H1 (cell line): ENCODE results near the gene ZNF70. TPM values are rescaled to one million over a fixed set of nuclear protein-coding genes. Genes with fewer than 3 reads are reported as not detected.

Source experiments
- CTCF ChIA-PET: fragments of 300-600 bp; sonication (Branson Sonifier 250); formaldehyde crosslinking; loops from one replicate; lab custom pipeline; 2021; ENCODE audit not compliant: partially characterized antibody; lab: Charles Lee
- POLR2A ChIA-PET: fragments of 300-600 bp; sonication (Branson Sonifier 250); formaldehyde crosslinking; loops from one replicate; lab custom pipeline; 2021; ENCODE audit warnings: inconsistent platforms; ENCODE audit not compliant: partially characterized antibody; lab: Charles Lee
- DNase-seq, 2 experiments: peaks; one replicate each; pipeline versions ENCODE4 v3.0.0 to v3.0.0-alpha.2; 2010 to 2022; ENCODE audit warnings: low spot score in 2 of 2, low read depth in 1 of 2, mixed read lengths in 1 of 2
- FAIRE-seq: peaks from 2 replicates; lab custom pipeline; 2011; peaks lifted over from hg19 to GRCh38; lab: Jason Lieb, UNC
- H2AFZ ChIP-seq: 2 replicates; pipeline ENCODE4 v1.8.1; 2012; ENCODE audit warnings: low read length, inconsistent platforms
- H2AK5ac ChIP-seq: 2 replicates; pipeline ENCODE4 v1.6.1; 2013; ENCODE audit warnings: low read depth, low read length
- H2BK120ac ChIP-seq: replicated peaks from 2 replicates; pipeline ENCODE3; 2013; ENCODE audit warnings: low read depth, low read length, inconsistent platforms
- H2BK12ac ChIP-seq: 2 replicates; pipeline ENCODE4 v1.6.1; 2013; ENCODE audit warnings: low read depth, low read length
- H2BK15ac ChIP-seq: 2 replicates; pipeline ENCODE4 v1.6.1; 2013; ENCODE audit warnings: low read length
- H2BK20ac ChIP-seq: 2 replicates; pipeline ENCODE4 v1.6.1; 2013; ENCODE audit warnings: low read length
- H2BK5ac ChIP-seq: 2 replicates; pipeline ENCODE4 v1.6.1; 2013; ENCODE audit warnings: low read depth, low read length
- H3K14ac ChIP-seq: 2 replicates; pipeline ENCODE4 v1.6.1; 2013; ENCODE audit warnings: inconsistent platforms; ENCODE audit not compliant: insufficient read length
- H3K18ac ChIP-seq: 2 replicates; pipeline ENCODE4 v1.6.1; 2013; ENCODE audit warnings: low read length; ENCODE audit errors: extremely low read depth
- H3K23ac ChIP-seq: 2 replicates; pipeline ENCODE4 v1.6.1; 2013; ENCODE audit warnings: inconsistent platforms; ENCODE audit not compliant: insufficient read length
- H3K23me2 ChIP-seq: 2 replicates; pipeline ENCODE4 v1.6.1; 2013; ENCODE audit warnings: low read depth, low read length
- H3K27ac ChIP-seq: 2 replicates; pipeline ENCODE4 v1.6.1; 2011; ENCODE audit warnings: low read depth, low read length, inconsistent platforms
- H3K27me3 ChIP-seq, 4 experiments: replicated peaks in 1 of 4; 1 replicate in 1 of 4; 2 replicates in 3 of 4; pipeline versions ENCODE4 v1.6.1 to v1.8.1; 2011 to 2013; ENCODE audit warnings: low read length in 3 of 4, mild to moderate bottlenecking in 3 of 4, inconsistent platforms in 2 of 4, mixed read lengths in 2 of 4, moderate library complexity in 1 of 4; ENCODE audit not compliant: control insufficient read depth in 3 of 4, insufficient read depth in 3 of 4; ENCODE audit errors: extremely low read depth in 1 of 4
- H3K36me3 ChIP-seq, 4 experiments: 2 replicates each; pipeline versions ENCODE4 v1.6.1 to v1.8.1; 2011 to 2013; ENCODE audit warnings: mild to moderate bottlenecking in 4 of 4, low read length in 3 of 4, moderate library complexity in 2 of 4, control low read depth in 1 of 4, inconsistent platforms in 1 of 4; ENCODE audit not compliant: insufficient read depth in 4 of 4, control insufficient read depth in 2 of 4
- H3K4ac ChIP-seq: replicated peaks from 2 replicates; pipeline ENCODE3; 2013; ENCODE audit warnings: low read length, low read depth, mixed read lengths, inconsistent platforms; ENCODE audit not compliant: insufficient read length
- H3K4me1 ChIP-seq, 4 experiments: replicated peaks in 1 of 4; 1 replicate in 1 of 4; 2 replicates in 3 of 4; pipeline versions ENCODE4 v1.6.1 to v1.8.1; 2011 to 2013; ENCODE audit warnings: low read length in 3 of 4, inconsistent platforms in 2 of 4, mixed read lengths in 1 of 4; ENCODE audit not compliant: insufficient read depth in 4 of 4, control insufficient read depth in 3 of 4
- H3K4me2 ChIP-seq, 2 experiments: 2 replicates each; pipeline versions ENCODE4 v1.6.1 to v1.8.1; 2011 to 2013; ENCODE audit warnings: low read depth in 2 of 2, low read length in 2 of 2, control low read depth in 1 of 2, inconsistent platforms in 1 of 2, mild to moderate bottlenecking in 1 of 2; ENCODE audit not compliant: insufficient read depth in 1 of 2
- H3K4me3 ChIP-seq, 4 experiments: fragments of 200-600, 300-600 bp in 1 of 4; sonication (generic), shearing (Covaris generic), sonication (Bioruptor Twin) in 1 of 4; 2 replicates each; pipeline versions ENCODE4 v1.5.1 to v1.8.1; 2011 to 2016; ENCODE audit warnings: low read length in 4 of 4, low read depth in 3 of 4, control low read depth in 2 of 4, inconsistent platforms in 2 of 4, mild to moderate bottlenecking in 2 of 4, mixed read lengths in 1 of 4, moderate library complexity in 1 of 4; ENCODE audit not compliant: insufficient read depth in 2 of 4; ENCODE audit errors: extremely low read depth in 1 of 4
- H3K56ac ChIP-seq: replicated peaks from 2 replicates; pipeline ENCODE3; 2013; ENCODE audit warnings: low read depth, mild to moderate bottlenecking, mixed read lengths, low read length, inconsistent platforms; ENCODE audit not compliant: insufficient read length
- H3K79me1 ChIP-seq: 2 replicates; pipeline ENCODE4 v1.6.1; 2013; ENCODE audit warnings: low read depth, low read length, control low read depth
- H3K79me2 ChIP-seq, 2 experiments: 2 replicates each; pipeline versions ENCODE4 v1.6.1 to v1.8.1; 2012 to 2013; ENCODE audit warnings: low read length in 2 of 2, mild to moderate bottlenecking in 2 of 2, inconsistent platforms in 1 of 2; ENCODE audit not compliant: insufficient read depth in 2 of 2, control insufficient read depth in 1 of 2
- H3K9ac ChIP-seq, 4 experiments: replicated peaks in 1 of 4; 1 replicate in 1 of 4; 2 replicates in 3 of 4; pipeline versions ENCODE4 v1.6.1 to v1.8.1; 2011 to 2013; ENCODE audit warnings: low read depth in 3 of 4, low read length in 3 of 4, control low read depth in 2 of 4, mild to moderate bottlenecking in 2 of 4, moderate library complexity in 2 of 4, inconsistent platforms in 1 of 4; ENCODE audit errors: extremely low read depth in 1 of 4
- H3K9me3 ChIP-seq, 2 experiments: 2 replicates each; pipeline versions ENCODE4 v1.6.1 to v1.8.1; 2012 to 2013; ENCODE audit warnings: mild to moderate bottlenecking in 2 of 2, moderate library complexity in 2 of 2, control low read depth in 1 of 2, inconsistent platforms in 1 of 2, low read depth in 1 of 2, low read length in 1 of 2, mixed read lengths in 1 of 2; ENCODE audit not compliant: insufficient read depth in 2 of 2
- H4K20me1 ChIP-seq, 2 experiments: replicated peaks in 1 of 2; 2 replicates each; pipeline versions ENCODE3 to v1.8.1; 2011 to 2013; ENCODE audit warnings: inconsistent platforms in 2 of 2, low read length in 2 of 2, mild to moderate bottlenecking in 1 of 2; ENCODE audit not compliant: insufficient read depth in 2 of 2, control insufficient read depth in 1 of 2
- H4K5ac ChIP-seq: 2 replicates; pipeline ENCODE4 v1.6.1; 2013; ENCODE audit warnings: low read length, low read depth, mixed read lengths, inconsistent platforms; ENCODE audit not compliant: insufficient read length
- H4K8ac ChIP-seq: 2 replicates; pipeline ENCODE4 v1.8.0; 2013; ENCODE audit warnings: mild to moderate bottlenecking, moderate library complexity, low read length, inconsistent platforms; ENCODE audit not compliant: insufficient read depth; ENCODE audit errors: extremely low read depth
- H4K91ac ChIP-seq: replicated peaks from 2 replicates; pipeline ENCODE3; 2013; ENCODE audit warnings: low read length, mixed read lengths, inconsistent platforms; ENCODE audit not compliant: insufficient read length
- ASH2L ChIP-seq: fragments of 200-600, 300-600 bp; sonication (generic); IDR thresholded peaks from one replicate; pipeline ENCODE4 v1.7.1; 2017; ENCODE audit warnings: low read length
- ATF2 ChIP-seq: IDR thresholded peaks from 2 replicates; pipeline ENCODE4 v1.6.1; 2012; ENCODE audit warnings: low read length, inconsistent platforms
- CBX5 ChIP-seq: fragments of 300-800, 300-1000 bp; sonication (generic); IDR thresholded peaks from 2 replicates; pipeline ENCODE4 v1.7.1; 2016; ENCODE audit warnings: antibody characterized with exemption, low read length, low read depth
- CBX8 ChIP-seq: fragments of 300-800, 300-1000 bp; sonication (generic); IDR thresholded peaks from 2 replicates; pipeline ENCODE4 v1.7.1; 2016; ENCODE audit warnings: low read depth, low read length, borderline replicate concordance
- CHD2 ChIP-seq: IDR thresholded peaks from 2 replicates; pipeline ENCODE4 v1.6.1; 2012; ENCODE audit warnings: low read length, improper control_type of control experiment
- EZH2 ChIP-seq: fragments of 200-600 bp; sonication (generic); IDR thresholded peaks from 2 replicates; pipeline ENCODE4 v1.7.1; 2012; ENCODE audit warnings: low read depth, mild to moderate bottlenecking, moderate library complexity, low read length, inconsistent platforms; ENCODE audit not compliant: severe bottlenecking
- JUN ChIP-seq: IDR thresholded peaks from 2 replicates; pipeline ENCODE4 v1.6.1; 2011; ENCODE audit warnings: low read depth, mild to moderate bottlenecking, improper control_type of control experiment, low read length
- RFX5 ChIP-seq: IDR thresholded peaks from 2 replicates; pipeline ENCODE4 v1.6.1; 2011; ENCODE audit warnings: low read depth, low read length, improper control_type of control experiment, borderline replicate concordance
- SP2 ChIP-seq: IDR thresholded peaks from 2 replicates; pipeline ENCODE4 v1.6.1; 2012; ENCODE audit warnings: mild to moderate bottlenecking, low read length, inconsistent platforms
- SRF ChIP-seq: IDR thresholded peaks from 2 replicates; pipeline ENCODE4 v1.6.1; 2011; ENCODE audit warnings: mild to moderate bottlenecking, low read depth, low read length, moderate library complexity
- ZNF274 ChIP-seq: IDR thresholded peaks from 2 replicates; pipeline ENCODE4 v1.7.0; 2012; ENCODE audit warnings: low read length, borderline replicate concordance; ENCODE audit errors: extremely low read depth
- whole genome bisulfite sequencing, 2 experiments: shearing (Covaris generic) in 1 of 2; methylation state at CpG; one replicate each; pipeline versions ENCODE4 v1.1.6 to v1.1.7; 2013 to 2015; ENCODE audit warnings: low lambda C conversion rate in 2 of 2, mixed read lengths in 2 of 2, inconsistent platforms in 1 of 2, low coverage in 1 of 2, missing lambda C conversion rate in 1 of 2; ENCODE audit not compliant: insufficient replicate concordance in 2 of 2, insufficient coverage in 1 of 2, insufficient read length in 1 of 2; ENCODE audit errors: extremely low coverage in 1 of 2, missing lambda C conversion rate in 1 of 2; 5-methylcytosine and 5-hydroxymethylcytosine counted together
- polyA plus RNA-seq, 7 experiments: library from polyadenylated mRNA; depleted of rRNA in 3 of 7; stranded (reverse) in 5 of 7; unstranded in 2 of 7; fragments of >200 nt in 5 of 7; fragments of 200-250 nt in 2 of 7; gene quantifications; 1 replicate in 5 of 7; 2 replicates in 1 of 7; 4 replicates in 1 of 7; pipeline versions ENCODE4 v1.2.1 to v1.2.3, GENCODE V29; 2011 to 2013; ENCODE audit warnings: missing spikeins in 2 of 7, mixed read lengths in 2 of 7
- total RNA-seq: library from RNA; stranded (reverse); fragmentation: NEBNext Ultra II Directional; extraction: Animal tissue kit (Norgen Biotek cat#: 25700); gene quantifications from 2 replicates; pipeline ENCODE4 v1.2.1, GENCODE V29; 2021

The ZNF70 gene
- total and polyA plus RNA-seq, 2 of the 8 experiments (the other 6 are each of a cell fraction or from before 2014, with no cell fraction given), result 1.1 to 2.6 TPM

- 90% methylated on average over 12 of the region's 12 CpGs; no CpG with 5 or more reads in 1 of the 2 experiments for WGBS, 2 experiments
- Histone ChIP-seq H2AFZ (no peak overlapping the region), H3K4me2 (peak overlapping the region in 1 of 2 experiments; percentile 74; a peak in 2 of 4 replicates), H2BK120ac (no peak overlapping the region), H4K5ac (no peak overlapping the region), H3K27ac (no peak overlapping the region), H3K14ac (no peak overlapping the region), H4K91ac (no peak overlapping the region), H3K79me2 (no peaks in the 10 kb centered on the region), H4K8ac (no peak overlapping the region), H2BK12ac (no peak overlapping the region; the same call in 1 of the 2 replicates), H2BK20ac (no peak overlapping the region), H3K4me1 (peaks cover 0 to 6% (median 2%) of the 10 kb centered on the region in 4 experiments; a peak in 3 of 7 replicates), H3K4ac (no peak overlapping the region), H3K18ac (no peak overlapping the region), H3K4me3 (peak overlapping the region in 2 of 4 experiments; percentile 59 to 75; a peak in 3 of 8 replicates), H2AK5ac (no peak overlapping the region), H3K36me3 (peaks cover 0 to under 1% (median 0%) of the 10 kb centered on the region in 4 experiments; a peak in 2 of 8 replicates), H4K20me1 (no peaks in the 10 kb centered on the region), H2BK5ac (no peak overlapping the region), H3K79me1 (no peaks in the 10 kb centered on the region), H3K23ac (no peak overlapping the region), H3K23me2 (peaks cover 11% of the 10 kb centered on the region; the same call in 1 of the 2 replicates), H3K56ac (peak overlapping the region; percentile 34), H2BK15ac (no peak overlapping the region), H3K9me3 (no peaks in the 10 kb centered on the region), H3K27me3 (no peaks in the 10 kb centered on the region), H3K9ac (0 out of 7 replicates have a peak overlapping the region, but pooled peaks of 1 of the 4 experiments have one; percentile 19)
- DNase-seq, result no peak
- TF ChIP-seq ZNF274, result no peak
- no peak for TF ChIP-seq CBX8
- no peak for TF ChIP-seq RFX5
- TF ChIP-seq JUN, result no peak
- TF ChIP-seq SRF, result no peak
- TF ChIP-seq ASH2L, result no peak
- TF ChIP-seq CHD2, result no peak
- TF ChIP-seq CBX5, result no peak
- no peak for TF ChIP-seq SP2
- no peak for TF ChIP-seq EZH2
- no peak for TF ChIP-seq ATF2
- no peak for FAIRE-seq
- ChIA-PET POLR2A (interaction anchor here (0.8 to 1.6 kb wide), 5 partner anchors 9 to 33 kb away, joined by 3 to 4 read pairs (median 3); no protein-coding TSS in a partner anchor), CTCF (interaction anchor here (1.3 to 1.7 kb wide), 2 partner anchors 17 to 19 kb away, joined by 4 to 5 read pairs; partner anchors contain the start of gene CHCHD10)
These were observed 1.0 kb downstream of the ZNF70 start for GRCh38 chr22:23749841-23750301.
